ENCODE data around the gene RAB3C. TPM values are rescaled to one million over a fixed set of nuclear protein-coding genes. Genes with fewer than 3 reads are reported as not detected.

Gene RAB3C
- total RNA-seq, 1 donor from 2014 or later = 4.2 TPM

DNA sequence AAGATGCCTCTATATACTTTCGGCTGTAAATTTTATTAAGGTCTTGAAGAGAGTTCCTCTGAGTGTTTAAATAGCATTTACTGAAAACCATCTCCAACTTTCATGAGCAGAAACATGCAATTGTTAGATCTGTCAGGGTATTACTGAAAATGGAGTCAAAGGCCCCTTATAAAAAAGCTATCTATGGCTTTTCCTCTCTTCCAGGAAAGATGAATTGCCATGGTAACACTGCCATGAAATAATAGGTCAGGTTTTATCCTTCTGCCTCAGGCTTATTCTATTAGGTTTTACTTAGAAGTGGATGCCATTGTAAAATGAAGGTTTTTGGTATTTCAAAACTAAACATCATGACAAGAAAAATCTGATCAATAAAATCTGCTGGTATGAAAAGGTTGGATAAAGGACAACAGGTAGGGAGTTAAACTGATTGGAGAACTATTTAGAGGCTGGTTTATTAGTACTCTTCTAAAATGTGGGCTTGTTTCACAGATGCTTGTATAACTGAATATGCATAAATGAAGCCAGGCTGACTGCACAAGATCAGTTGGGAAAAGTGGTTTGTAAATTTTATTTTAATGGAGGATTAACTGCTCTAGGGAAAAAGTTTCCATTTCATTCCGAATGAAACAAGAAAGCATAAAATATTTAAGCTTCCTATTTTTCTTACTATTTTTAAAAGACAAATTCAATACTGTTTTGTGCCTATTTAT, 135.5 kb downstream of the RAB3C start:
- no peak for DNase-seq (ENCODE audit: extremely low read depth, low read depth, low spot score)

DNA sequence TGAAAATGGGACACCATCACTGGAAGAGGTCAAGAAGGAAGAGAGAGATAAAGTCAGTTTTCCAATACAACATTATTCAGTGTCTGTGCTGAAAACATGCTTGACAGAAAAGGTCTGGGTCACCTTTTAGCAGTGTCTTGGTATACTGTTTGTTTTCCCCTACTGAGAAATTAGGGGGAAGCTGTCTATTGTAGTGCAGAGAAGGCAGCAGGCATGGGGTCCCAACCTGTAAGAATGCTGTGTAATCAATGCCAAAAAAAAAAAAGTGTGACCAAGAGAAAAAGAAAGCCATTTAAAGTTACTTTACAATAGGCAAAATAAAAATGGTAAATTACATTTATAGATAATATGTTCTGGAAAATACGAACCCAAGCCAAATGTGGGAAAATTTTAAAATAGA, 139.3 kb downstream of the RAB3C start:
- DNase-seq (ENCODE audit: extremely low read depth, low read depth, low spot score) = no peak

DNA sequence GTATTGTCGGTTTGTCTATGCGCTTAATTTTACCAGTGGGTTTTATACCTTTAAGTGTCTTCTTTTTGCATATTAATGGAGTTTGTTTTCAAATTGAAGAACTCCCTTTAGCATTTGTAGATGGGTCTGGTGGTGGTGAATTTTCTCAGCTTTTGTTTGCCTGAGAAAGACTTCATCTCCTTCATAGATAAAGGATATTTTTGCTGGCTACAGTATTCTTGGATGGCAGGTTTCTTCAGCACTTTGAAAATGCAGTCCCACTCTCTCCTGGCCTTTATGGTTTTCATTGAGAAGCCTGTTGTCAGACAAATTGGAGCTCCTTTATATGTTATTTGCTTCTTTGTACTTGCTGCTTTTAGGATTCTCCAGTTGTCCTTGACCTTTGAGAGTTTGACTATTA, 142.1 kb downstream of the RAB3C start:
- DNase-seq (ENCODE audit: extremely low read depth, low read depth, low spot score) = no peak

DNA sequence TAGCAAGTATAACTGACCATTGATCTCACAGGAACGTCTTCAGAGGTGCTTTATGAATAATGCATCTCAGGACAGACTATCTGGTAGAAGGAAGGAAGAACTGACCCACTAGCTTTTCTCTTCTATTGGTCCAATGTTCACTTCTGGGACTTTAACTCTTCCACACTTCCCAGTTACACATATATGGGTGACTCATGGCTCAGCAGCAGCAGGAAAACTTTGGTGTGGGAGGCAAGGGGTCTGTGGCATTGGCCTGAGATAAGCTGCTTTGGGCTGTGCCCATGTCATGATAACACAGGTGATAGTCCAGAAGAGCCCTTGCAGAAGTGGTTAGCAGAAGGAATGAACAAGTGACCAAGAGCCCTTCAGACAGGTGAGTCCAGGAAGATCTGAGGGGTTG, 148.8 kb downstream of the RAB3C start:
- DNase-seq (ENCODE audit: extremely low read depth, low read depth, low spot score) = no peak

DNA sequence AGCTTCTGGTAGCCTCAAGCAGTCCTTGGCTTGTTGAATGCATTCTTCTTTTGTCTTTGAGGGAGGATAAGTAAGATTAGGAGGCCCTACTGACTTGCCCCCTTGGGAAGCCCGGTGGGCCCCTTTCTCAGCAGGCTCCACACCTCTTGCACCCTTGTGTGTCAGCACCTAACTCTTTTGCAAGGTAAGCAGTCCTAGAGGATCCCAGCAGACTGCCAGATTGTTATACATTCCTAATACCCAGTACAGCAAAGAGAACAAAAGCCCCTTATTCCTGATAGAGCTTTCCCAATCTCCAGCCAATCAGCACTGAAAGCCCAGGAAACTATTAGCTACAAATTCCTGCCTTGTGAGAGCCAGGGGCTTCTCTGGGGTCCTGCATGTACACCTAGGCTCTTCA, 152.8 kb downstream of the RAB3C start:
- DNase-seq (ENCODE audit: extremely low read depth, low read depth, low spot score) = no peak

DNA sequence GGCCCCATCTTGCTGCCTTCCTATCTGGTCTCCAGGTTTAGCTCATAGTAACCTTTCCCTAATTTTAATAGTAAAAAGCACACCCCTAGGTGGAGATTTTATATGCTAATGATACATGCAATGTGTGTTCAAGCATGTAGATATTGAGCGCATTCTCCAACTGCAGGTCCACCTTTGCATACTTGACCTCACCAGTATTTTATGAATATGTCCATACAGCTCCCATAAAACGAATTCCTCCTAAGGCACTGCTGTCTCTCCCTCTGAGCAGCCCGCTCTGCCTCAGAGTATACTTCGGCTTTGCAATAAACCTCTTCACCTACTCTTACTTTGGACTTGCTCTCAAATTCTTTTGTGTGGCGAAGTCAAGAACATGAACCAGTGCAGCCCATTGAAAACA, 153.3 kb downstream of the RAB3C start:
- DNase-seq (ENCODE audit: extremely low read depth, low read depth, low spot score) = no peak

DNA sequence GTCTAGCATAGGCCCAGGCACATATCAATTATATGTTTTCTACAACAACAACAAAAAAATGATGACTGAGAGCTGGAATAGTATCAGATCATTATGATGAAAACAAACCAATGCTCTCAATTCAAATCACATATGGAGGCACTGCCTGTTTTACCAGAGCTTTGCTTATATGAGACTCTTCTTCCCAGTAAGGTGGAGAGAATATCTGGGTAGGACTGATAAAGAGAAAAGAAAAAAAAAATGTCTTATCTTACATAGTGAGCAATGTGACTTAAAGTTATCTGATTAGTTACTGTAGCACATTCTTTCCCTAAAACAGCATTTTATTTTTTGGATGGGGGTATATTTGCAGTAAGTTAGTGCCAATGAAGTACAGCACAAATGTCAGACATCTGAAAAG, 154.8 kb downstream of the RAB3C start:
- no peak for DNase-seq (ENCODE audit: extremely low read depth, low read depth, low spot score)

DNA sequence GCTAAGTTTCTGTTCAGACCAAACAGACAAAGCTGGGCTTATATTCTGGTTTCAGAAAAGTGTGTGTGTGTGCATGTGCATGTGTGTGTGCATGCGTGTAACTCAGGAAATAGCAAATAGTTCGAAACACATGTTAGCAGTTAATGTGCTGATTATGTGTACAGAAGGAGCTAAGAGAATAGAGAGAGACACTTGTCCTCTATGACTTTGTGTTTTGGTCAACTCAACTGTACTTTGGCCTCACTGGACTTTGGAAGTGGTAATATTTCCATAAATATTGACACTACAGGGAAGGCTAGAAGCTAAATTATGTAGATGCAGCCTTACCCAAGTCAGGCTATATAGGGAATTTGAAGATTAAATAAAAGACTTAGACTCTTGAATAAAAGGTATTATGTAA, 155.5 kb downstream of the RAB3C start:
- no peak for DNase-seq (ENCODE audit: extremely low read depth, low read depth, low spot score)

DNA sequence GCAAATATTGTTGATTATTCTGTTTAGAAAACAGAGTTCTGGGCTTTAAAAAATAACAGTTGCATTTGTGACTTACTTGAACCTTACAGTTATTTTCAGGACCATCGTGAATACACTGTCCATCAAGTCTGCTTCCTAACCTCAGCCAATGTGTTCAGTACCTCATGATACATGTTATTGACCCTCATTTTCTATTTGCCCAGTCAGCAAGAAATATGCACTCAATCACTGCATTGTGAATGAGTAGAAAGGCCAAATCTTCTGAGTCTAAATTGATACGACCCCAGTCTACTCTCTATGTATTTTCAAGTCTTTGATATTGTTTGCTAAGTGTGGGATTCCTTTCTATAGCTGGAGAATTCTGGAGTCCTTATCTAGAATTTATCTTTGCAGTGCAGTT, 156.2 kb downstream of the RAB3C start:
- no peak for DNase-seq (ENCODE audit: extremely low read depth, low read depth, low spot score)

DNA sequence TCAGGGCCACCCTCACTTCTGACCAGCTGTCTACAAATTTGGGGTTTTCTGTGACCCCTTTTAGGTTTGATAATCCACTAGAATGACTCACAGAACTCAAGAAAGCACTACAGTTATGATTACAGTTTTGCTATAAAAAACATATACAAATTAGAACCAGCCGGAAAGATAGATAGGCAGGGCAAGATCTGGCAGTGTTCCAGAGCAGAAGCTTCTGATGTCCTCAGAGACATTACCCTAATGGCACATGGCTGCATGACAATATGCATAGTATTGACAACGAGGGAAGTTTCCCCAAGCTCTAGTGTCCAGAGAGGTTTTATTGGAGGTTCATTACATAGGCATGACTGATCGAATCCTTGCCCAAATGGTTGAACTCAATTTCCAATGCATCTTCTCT, 158.1 kb downstream of the RAB3C start:
- no peak for DNase-seq (ENCODE audit: extremely low read depth, low read depth, low spot score)

DNA sequence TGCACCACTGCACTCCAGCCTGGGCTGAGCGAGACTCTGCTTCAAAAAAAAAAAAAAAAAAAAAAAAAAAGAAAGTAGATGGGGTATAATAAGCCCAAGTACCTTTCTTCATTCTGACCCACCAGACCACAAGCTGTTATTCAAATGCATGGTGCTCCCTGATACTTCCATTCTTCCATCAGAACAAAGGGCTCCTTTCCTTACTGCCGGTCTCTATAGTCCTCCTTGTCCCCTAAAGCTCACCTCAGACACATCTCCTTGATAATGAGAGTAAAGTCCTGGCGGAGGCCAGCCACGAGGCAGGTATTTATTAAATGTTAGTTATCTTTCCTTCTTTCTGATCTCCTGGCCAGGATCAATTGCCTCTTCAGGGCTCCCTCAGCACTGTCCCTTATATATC, 162.5 kb downstream of the RAB3C start:
- DNase-seq (ENCODE audit: extremely low read depth, low read depth, low spot score) = no peak

DNA sequence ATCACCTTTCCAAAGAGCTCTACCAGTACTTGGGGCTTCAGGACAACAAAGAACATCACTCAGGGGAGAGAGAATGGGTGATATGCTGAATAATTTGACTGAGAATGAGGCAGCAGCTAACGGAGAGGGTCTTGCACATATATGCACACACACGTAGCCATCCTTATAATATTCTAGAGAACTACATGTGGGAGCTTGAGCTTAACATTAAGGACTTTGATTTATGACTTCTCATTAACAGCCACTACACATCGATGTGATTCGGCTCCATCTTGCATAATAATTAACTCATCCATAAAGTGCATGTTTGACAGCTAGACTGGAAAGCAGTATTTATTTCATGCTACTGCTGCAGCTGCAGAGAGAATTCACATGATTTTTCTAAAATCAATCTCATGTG, 163.4 kb downstream of the RAB3C start:
- no peak for DNase-seq (ENCODE audit: extremely low read depth, low read depth, low spot score)

DNA sequence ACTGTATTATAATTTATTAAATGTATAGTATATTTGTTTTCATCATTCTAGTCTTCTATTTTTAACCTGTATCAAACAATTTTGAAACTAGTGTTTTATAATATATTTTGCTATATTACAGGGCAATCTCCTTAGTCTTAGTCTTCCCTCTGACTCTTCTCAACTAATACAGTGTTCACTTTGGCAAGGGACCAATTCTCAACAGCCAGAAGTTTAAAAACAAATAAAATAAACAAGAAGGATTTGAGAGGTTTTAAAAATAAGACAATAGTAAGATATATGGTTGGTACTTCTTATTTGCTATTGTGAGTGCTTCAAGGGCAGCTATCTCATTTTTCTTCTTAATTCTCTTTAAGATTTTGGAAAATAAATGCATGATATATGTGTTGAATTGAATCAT, 167.2 kb downstream of the RAB3C start:
- DNase-seq (ENCODE audit: extremely low read depth, low read depth, low spot score) = no peak

DNA sequence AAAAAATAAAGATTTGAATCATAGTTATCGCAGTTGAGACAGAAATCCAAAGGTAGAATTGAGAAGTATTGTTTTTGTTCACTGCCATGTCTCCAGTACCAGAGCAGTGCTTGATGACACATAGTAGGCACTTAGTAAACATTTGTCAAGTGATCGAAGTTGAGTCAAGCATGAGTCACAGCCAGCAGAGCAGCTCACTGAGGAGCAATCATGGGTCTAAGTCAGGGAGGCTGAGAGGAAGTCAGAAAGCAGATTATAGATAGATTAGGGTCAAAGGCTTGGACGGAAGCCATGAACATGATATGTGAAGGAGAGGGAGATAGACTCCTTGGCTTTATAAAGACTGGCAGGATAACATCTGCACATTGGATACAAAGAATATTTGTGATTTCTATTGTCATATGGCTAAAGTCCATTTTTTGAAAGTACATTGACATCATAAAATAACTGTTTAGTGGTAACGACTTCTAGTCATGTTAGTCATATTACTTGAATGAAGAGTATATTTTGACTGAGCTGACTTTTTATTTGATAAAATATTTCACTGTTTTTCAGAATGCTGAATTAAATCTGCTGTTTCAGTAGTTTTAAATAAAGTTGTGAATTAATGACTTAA, 168.5 kb downstream of the RAB3C start:
- peak; percentile 33 for DNase-seq (ENCODE audit: extremely low read depth, low read depth, low spot score)

DNA sequence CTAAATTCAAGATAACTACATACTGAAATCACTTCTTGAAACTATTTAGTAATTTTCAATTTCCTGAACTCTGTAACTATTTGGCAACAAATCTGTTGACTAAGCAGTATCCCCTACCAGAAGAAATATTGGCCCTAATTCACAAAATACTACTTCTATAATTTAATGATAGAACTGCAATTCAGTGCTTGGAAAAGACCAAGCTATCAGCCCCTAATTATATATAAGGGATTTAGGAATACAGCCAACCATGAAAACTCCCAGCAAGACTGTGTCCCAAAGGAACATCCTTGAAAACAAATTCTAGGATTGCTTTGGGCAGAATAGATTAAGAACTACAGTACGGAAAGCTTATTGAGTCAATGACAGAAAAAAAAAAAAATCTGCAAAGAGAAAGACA, 169.2 kb downstream of the RAB3C start:
- DNase-seq (ENCODE audit: extremely low read depth, low read depth, low spot score) = no peak

DNA sequence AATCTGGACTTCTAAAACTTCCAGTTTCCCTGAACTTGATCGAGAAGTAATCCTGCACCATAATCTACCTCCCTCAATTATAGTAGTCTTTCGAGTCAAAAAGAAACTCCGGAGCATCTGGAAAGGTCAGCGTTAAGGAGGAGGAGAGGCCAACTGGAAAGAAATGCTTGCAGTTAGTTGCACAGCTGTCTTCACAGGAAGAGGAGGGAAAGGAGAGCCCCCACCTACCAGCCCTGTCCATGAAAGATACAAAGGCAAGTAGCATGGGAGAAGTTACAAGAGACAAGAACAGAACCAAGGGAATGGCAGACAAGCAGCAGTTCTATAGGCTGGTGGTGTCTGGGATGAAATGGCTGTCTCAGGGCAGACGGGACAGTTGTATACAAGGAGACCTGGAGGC, 170.6 kb downstream of the RAB3C start:
- DNase-seq (ENCODE audit: extremely low read depth, low read depth, low spot score) = no peak

DNA sequence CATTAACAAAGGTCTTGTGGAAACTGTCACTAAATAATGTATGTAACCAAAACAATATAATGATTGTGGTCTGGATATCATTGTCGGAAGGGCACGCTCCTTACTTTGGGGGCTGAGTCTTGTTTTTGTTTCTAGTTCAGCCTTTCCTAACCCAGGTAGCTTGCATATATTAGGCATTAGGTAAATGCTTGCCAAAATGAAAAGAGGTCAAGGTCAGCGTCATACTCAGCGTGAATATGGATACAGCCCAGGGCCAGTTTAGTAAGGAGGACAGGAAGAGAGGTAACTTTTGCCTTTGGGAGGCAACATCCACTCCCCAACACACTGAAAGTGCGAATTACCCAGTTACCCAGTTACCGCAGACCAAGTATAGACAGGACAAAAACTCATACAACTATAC, 171.4 kb downstream of the RAB3C start:
- no peak for DNase-seq (ENCODE audit: extremely low read depth, low read depth, low spot score)

DNA sequence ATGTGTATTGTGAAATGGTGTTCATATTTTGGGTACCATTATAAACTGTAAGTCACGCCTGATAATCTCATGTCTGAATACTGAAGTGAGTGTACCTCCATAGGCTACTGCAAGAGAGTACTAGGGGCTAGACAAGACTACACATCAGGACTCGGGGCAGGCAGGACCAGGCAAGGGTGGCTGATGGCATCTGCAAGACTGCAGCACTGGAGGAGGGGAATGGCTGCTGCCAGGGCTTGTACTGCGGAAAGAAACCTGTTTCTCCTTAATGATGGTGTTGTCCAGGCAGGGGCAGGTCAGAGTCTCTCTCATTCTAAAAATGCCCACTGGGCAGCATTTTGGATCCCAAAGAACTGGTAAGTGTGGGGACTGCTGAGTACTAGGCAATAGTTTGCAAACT, 172.5 kb downstream of the RAB3C start:
- DNase-seq (ENCODE audit: extremely low read depth, low read depth, low spot score) = no peak

DNA sequence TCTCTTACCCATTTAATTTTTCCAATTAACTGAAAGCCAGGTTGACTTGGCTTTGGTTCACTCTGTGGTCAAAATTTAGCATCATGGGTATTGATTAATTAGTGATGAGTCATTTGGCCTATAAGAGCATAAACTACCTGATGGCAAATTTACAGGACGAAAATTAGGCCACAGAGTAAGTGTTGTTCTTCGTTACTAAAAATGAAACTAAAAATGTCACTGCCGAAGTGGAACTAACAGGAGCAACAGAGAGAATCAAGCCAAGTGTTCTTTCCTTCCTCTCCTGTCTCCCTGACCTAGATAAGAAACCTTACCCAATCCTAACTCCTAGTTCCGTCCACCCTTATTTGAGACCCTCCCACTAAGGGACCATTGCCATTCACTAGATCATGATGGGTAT, 176.9 kb downstream of the RAB3C start:
- no peak for DNase-seq (ENCODE audit: extremely low read depth, low read depth, low spot score)

DNA sequence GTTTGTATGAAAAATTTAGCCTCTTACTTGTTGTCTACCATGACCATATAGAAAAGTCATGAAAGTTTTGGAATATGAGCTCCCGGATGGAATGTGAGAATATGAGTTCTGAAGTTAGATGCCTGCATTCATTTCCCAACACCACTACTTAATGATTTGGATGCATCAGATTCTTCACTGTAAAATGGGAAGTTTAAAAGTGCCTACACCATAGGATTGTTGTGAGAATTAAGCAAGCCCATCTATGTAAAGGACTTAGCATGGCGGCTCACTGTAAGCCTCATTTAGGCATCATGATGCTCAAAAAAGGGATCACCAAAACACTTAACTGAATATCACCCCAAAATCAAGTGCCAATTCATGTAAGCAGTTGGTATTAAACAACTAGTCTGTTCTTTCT, 177.3 kb downstream of the RAB3C start:
- no peak for DNase-seq (ENCODE audit: extremely low read depth, low read depth, low spot score)

DNA sequence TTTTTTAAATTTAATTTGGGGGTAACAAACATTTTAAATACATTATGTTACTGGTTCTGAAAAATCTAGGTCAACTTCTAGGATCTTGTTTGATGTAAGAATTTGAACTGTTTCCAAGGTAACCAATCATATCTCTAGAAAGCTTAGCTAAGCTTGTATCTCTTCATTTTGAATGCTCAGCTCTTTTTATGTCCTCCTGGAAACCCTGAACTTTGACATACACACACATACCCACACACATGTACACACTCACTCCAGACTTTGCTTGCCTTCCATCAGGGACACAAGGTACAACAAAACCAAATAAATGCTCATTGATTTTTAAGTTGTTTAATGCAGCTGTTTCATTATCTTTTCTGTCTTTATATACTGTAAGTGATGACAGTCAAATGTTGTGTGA, 178.5 kb downstream of the RAB3C start:
- DNase-seq (ENCODE audit: extremely low read depth, low read depth, low spot score) = no peak

DNA sequence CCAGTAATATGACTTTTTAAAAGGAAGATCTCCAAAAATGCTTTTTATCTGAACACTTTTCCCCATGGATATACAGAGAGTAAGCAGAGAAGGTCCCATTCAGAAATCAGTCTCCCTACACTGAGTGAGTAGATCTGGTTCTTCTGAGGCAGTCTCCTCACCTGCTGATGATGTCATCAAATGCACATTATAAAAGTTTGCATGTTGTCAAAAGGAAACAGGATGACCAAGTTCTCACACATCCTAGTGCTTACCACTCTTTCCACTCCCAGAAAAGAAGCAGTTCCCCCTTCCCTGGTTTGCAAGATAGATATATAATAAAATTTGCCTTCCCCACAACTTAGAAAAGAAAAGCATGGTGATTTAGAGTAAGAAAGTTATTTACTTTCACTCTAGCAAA, 180.5 kb downstream of the RAB3C start:
- DNase-seq (ENCODE audit: extremely low read depth, low read depth, low spot score) = no peak

DNA sequence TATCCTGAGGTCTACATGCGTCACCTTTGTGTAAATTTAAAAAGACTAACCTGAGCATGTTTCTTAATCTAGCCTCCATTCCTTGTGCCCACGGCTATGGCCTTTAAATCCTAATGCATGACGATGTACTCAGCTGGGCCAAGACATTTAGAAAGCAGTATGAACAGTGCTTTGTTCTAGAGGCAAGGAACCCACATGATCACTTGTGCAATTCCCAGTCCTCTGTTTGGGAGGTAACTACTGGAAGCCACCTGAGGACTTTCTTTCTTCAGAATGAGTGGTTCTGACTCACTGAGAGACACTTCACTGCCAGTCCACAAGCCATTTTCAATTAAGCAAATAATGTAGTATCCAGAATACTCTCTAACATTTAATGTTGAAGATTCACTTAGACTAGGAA, 181.3 kb downstream of the RAB3C start:
- DNase-seq (ENCODE audit: extremely low read depth, low read depth, low spot score) = no peak

Data from glomerular endothelial cell (primary cell).